GM21526 (cell line): ENCODE measurements around the gene FYN.
"Not testable (repeated sequence)": the region's sequence is repeated elsewhere in the genome, so short reads cannot be mapped to it uniquely, and the experiment has no call there.

Experiments
- ATAC-seq: cut with Tn5 transposase; IDR thresholded peaks from one replicate; pipeline ENCODE4 v1.9.1; 2021; ENCODE audit warnings: moderate library complexity; ENCODE audit not compliant: unreplicated experiment, low FRiP score

The FYN gene

GRCh38 chr6:111795558-111795957 lies 77.7 kb downstream of the FYN start:
- no peak for ATAC-seq

DNA sequence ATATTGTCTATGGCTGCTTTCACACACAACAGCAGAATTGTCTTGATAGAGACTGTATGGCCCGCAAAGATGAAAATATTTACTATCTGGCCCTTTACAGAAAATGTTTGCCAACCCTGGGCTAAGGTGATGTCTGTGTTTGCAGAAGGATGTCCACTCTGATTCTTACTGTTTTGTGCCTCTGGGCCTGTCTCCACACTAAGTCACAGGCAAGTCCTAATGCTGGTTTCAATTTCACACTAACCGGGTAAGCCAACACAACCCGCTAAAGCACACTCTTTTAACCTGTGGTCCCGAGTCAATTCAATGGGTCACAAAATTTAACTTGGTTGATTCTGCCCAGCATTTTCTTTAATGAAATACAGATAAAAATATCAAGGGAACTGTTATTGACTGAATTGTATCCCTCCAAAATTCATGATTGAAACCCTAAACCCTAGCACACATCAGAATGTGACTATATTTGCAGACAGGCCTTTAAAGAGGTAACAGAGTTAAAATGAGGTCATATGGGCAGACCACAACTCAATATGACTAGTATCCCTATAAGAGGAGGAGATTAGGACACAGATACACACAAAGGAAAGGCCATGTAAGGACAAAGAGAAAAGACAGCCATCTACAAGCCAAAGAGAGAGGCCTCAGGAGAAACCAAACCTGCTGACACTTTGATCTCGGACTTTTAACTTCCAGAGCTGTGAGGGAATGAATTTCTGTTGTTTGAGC lies 78.4 kb downstream of the FYN start:
- no peak for ATAC-seq

DNA sequence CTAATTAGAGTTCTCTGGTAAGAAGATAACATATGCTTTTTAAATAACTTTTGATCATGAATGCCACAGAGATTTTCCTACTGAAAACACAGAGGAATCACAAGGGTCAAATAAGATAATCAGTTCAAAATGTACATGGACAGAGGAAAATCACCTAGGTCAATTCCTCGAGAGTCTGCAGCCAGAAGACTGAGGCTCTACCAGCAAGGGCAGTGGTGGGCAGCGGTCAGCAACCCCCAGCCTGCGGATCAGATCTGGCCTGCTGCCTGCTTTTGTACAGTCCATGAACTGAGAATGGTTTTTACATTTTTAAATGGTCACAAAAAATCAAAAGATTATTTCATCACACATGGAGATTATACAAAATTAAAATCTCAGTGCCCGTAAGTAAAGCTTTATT lies 79.0 kb downstream of the FYN start:
- ATAC-seq = no peak

- no peak for ATAC-seq
Observed at GRCh38 chr6:111793711-111794111, 79.5 kb downstream of the FYN start.

- no peak for ATAC-seq
Observed at GRCh38 chr6:111792914-111793700, 80.1 kb downstream of the FYN start.

DNA sequence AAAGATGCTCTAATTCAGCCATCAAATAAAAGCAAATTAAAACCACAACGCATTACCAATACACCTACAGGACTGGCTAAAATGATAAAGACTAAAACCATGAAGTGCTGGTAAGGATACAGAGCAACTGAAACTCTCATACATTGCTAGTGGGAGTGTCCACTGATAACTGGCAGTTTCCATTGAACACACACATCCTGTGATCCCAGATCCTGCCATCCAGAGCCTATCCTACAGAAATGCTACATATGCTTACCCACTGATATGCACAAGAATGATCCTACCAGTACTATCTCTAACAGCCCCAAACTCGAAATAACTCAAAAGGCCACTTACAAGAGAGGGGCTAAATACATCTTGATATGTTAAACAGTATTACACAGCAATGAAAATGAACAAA lies 81.0 kb downstream of the FYN start:
- ATAC-seq = no peak

- no peak for ATAC-seq
Observed at GRCh38 chr6:111791415-111791814, 81.8 kb downstream of the FYN start.

DNA sequence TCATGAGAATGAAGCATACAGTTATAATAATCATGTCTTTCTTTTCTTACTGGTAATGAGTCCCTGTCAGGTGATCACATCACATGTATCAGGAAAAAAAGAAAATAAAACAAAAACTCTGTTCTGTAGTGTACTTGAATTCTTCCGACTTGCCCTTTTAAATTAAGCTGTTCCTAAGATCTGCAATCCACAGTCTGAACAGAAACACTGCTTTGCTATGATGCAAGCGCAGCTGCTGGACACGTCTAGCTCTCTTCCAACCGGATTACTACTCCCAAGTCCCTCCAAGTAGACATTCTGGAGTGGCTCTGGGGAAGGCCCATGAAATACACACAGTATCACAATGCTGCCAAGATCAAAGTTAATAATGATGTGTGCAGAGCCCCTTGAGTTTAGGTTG lies 83.7 kb downstream of the FYN start:
- no peak for ATAC-seq

- no peak for ATAC-seq
Observed at GRCh38 chr6:111788379-111789276, 84.6 kb downstream of the FYN start.

DNA sequence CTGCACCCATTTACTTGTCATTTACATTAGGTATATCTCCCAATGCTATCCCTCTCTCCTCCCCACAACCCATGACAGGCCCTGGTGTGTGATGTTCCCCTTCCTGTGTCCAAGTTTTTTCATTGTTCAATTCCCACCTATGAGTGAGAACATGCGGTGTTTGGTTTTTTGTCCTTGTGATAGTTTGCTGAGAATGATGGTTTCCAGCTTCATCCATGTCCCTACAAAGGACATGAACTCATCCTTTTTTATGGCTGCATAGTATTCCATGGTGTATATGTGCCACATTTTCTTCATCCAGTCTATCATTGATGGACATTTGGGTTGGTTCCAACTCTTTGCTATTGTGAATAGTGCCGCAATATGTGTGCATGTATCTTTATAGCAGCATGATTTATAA lies 87.1 kb downstream of the FYN start:
- not testable (repeated sequence) for ATAC-seq

DNA sequence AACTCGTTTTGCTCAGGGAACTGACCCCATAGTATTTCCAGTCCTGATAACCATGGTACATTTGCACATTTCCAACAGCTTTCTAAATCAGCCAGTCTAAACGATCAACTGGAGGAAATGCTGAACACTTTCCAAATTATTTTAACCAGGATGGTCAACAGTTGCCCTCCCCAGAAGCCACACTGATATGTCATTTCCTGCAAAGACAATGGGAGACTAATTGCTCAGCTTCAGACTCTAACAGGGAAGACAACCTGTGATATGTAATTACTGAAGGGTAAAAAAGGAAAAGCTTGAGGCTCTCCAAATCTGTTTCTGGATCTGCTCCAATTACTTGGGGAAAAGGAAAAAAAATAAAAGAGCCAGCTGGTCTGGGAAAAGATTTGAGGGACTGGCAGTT lies 88.8 kb downstream of the FYN start:
- no peak for ATAC-seq

DNA sequence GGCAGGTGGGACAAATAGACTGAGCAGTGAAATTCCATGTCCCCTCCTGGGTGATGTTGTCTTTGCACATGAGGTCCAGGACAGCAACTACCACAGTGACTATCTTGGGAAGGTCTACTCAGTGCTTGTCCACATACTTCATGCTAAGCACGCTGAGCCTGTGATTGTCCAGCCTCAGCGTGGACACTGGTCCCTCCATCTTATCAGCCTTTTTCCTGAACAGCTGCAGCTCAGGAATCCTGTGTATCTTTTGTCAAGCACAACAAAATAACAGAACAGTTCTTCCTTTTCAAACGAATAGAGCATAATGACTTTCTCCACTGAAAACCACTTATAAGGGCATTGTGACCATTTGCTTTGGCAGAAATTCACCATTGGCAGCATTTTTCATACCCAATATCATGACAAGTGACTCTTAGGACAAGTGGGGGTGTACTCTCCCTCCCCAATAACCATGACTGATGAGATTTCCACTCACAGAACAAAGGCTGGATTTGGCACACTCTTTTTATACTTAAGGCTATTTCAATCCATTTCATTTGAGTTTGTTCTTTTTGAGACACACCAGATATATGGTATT lies 90.3 kb downstream of the FYN start:
- no peak for ATAC-seq

DNA sequence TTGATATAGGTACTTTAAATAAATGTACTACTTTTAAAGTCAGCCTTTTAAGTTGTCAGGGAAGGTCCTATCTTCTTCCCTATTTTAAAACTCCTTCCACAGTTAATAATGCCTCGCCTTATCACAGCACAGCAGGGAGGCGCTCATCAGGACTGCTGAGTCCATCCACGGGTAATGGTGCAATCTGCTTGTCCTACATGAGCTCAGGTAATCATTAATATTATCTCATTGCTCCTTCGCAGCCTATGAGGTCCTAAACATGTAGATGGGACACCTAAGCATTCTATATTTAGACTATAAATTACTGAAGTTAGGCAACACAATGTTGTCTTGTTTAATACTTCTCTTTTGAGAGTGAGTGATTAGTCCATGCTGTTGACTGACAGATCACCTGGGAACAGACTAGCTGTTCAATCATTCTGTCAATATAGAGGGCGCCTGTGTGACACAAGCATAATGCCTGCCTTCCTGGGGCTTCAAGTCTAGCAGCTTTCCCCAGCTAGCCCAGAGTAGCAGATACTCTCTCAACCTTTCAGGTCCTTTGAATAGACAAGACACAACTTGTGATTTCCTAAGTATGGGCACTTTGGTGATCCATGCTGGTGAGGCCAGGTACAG lies 91.0 kb downstream of the FYN start:
- no peak for ATAC-seq

DNA sequence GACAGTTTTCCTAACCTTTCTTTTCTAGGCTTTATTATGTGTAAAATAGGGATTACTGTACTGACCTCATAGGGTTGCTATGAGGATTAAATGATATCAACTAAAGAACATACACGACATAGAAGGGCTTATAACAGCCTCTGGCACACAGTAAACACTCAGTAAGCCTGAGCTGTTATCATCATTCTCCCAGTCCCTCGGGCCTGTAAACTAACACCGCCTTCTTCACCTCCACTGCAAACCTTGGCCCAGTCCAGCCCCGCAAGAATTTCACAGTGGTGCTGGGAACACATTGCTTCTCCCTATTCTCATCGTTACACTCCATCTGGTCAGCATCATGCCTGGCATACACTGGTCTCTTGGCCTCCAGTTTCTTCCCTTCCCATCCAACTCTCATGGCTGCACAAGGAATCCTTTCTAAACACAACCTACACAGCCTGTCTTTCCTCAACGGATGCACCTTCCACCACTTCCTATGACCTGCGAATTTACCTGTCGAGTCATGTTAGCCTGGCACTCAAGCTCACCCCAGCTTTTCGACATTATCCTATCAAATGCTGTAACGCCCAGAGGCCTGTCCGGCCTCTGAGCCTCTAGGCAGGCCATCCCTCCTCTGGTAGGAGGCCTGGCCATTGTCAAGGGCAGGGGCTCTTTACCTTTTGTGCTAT lies 92.1 kb downstream of the FYN start:
- ATAC-seq = no peak

DNA sequence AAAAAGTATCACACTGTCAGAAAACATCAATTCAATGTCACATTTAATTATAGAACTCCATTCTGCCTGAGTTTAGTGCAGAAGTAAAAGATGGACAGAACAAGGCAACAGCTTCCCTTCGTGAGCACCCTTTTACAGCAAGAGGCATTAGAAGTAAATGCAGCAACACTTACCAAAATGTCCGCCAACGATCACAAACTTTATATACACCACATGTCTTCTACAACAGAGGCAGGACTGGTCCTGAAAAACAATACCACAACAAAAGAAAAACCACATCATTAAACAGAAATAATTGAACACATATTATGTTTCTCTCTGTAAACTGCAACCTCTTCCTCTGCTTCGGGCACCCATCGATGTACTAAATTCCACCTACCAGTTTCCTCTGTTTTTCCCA lies 92.9 kb downstream of the FYN start:
- no peak for ATAC-seq

DNA sequence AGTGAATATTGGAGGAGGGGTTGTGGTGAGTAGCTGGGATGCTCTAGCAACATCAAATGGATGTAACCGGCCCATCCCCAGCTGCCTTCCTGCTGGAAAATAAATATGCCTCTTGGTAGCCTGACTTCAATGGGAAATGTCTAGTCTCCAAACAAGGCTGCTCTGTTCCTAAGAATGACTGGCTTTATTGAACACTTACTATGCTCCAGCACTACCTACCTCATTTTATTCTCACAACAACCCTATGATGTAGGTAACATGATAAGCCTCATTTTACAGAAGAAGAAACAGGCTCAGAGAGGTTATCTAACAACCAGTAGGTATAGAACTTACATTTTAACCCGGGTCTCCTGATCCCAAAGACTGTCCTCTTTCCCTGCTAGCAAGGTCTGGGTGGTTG lies 93.6 kb downstream of the FYN start:
- no peak for ATAC-seq

- ATAC-seq = no peak
Observed at GRCh38 chr6:111779031-111779430, 94.2 kb downstream of the FYN start.

GRCh38 chr6:111777357-111777756 lies 95.9 kb downstream of the FYN start:
- ATAC-seq = no peak

DNA sequence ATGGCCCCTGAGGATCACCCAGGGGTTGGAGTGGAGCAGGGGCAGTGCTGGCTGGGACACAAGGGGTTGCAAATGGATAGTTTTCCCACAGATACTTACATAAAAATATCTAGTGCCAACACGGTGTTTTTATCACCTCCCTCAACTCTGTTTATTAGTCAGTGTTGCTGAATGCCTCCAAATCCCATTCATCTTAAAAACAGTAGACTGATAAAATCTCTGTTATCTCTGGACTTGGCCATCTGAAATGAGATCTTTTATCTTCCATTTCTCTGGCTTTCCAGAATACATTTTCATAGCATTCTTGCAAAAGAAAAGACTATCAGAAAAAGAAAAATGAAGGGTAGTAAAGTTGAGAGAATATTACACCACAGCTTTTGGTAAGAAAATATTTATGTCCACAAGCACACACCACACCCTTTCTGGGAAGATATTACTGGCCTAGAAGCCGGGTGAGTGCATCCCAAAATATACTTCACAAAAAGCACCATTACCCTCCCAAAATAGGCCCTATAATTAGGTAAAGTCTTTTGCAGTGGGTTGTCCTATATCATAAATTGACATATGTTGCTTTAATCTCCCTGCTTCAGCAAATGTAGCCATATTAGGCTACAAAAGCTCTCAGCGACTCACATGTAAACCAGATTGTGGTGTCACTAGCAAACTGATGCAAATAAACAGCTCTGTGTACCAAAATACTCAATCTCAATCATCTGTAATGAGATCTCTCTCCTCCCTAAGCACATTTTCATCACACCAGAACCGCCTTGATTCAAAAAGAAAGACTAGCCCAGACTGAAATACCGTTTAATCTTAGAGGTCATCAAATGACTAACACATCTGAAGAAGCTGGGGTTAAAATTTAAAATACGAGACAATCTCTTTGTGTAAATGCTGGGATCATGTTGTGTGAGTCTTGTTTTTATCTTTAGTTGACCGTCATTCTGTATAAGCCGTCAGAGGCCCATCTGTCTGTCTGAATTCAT lies 96.7 kb downstream of the FYN start:
- no peak for ATAC-seq
